Liver (tissue), 9 donors: ENCODE data around the gene ORC2. TPM values are rescaled to one million over a fixed set of nuclear protein-coding genes. Genes with fewer than 3 reads are reported as not detected.

Source experiments
- DNase-seq: peaks from one replicate; pipeline ENCODE4 v3.0.0-alpha.2; 2017; ENCODE audit warnings: low spot score
- H3K27ac ChIP-seq, 2 donors: one replicate each; pipeline ENCODE4 v1.7.0; 2013; ENCODE audit warnings: inconsistent platforms in 2 of 2, low read length in 2 of 2, control low read depth in 1 of 2, low read depth in 1 of 2, mild to moderate bottlenecking in 1 of 2
- H3K27me3 ChIP-seq, 4 donors: one replicate each; pipeline versions ENCODE4 v1.6.1 to v1.7.0; 2013; ENCODE audit warnings: low read length in 3 of 4, inconsistent platforms in 1 of 4, mild to moderate bottlenecking in 1 of 4, moderate library complexity in 1 of 4; ENCODE audit not compliant: control insufficient read depth in 4 of 4, insufficient read depth in 4 of 4
- H3K36me3 ChIP-seq, 4 donors: one replicate each; pipeline versions ENCODE4 v1.6.1 to v1.7.0; 2013; ENCODE audit warnings: low read length in 3 of 4, mild to moderate bottlenecking in 3 of 4, low read depth in 1 of 4, moderate library complexity in 1 of 4; ENCODE audit not compliant: control insufficient read depth in 4 of 4, insufficient read depth in 3 of 4
- H3K4me1 ChIP-seq, 4 donors: one replicate each; pipeline versions ENCODE4 v1.6.1 to v1.7.0; 2013; ENCODE audit warnings: low read length in 3 of 4, mild to moderate bottlenecking in 3 of 4, moderate library complexity in 1 of 4; ENCODE audit not compliant: control insufficient read depth in 4 of 4, insufficient read depth in 4 of 4
- H3K4me3 ChIP-seq, 3 donors: one replicate each; pipeline versions ENCODE4 v1.6.1 to v1.7.0; 2013; ENCODE audit warnings: low read length in 3 of 3, control low read depth in 1 of 3, low read depth in 1 of 3, mild to moderate bottlenecking in 1 of 3
- H3K9ac ChIP-seq, 2 donors: one replicate each; pipeline ENCODE4 v1.7.0; 2013; ENCODE audit warnings: low read length in 2 of 2, mild to moderate bottlenecking in 2 of 2, moderate library complexity in 2 of 2, control low read depth in 1 of 2, low read depth in 1 of 2
- H3K9me3 ChIP-seq, 4 donors: one replicate each; pipeline versions ENCODE4 v1.6.1 to v1.7.0; 2013; ENCODE audit warnings: low read length in 3 of 4; ENCODE audit not compliant: control insufficient read depth in 4 of 4
- EGR1 ChIP-seq, 2 donors: IDR thresholded peaks; 2 replicates each; pipeline ENCODE4 v1.6.1; 2016 to 2018; ENCODE audit warnings: antibody characterized with exemption in 2 of 2, low read depth in 2 of 2
- FOXA1 ChIP-seq: IDR thresholded peaks from 2 replicates; pipeline ENCODE4 v1.6.1; 2016; ENCODE audit warnings: antibody characterized with exemption
- FOXA2 ChIP-seq: IDR thresholded peaks from 2 replicates; pipeline ENCODE4 v1.6.1; 2016; ENCODE audit warnings: antibody characterized with exemption
- GABPA ChIP-seq, 2 donors: IDR thresholded peaks in 1 of 2; conservative IDR thresholded peaks in 1 of 2; 2 replicates each; pipeline ENCODE4 v1.6.1; 2016; ENCODE audit warnings: antibody characterized with exemption in 2 of 2, mild to moderate bottlenecking in 1 of 2, moderate library complexity in 1 of 2
- HNF4A ChIP-seq, 2 donors: conservative IDR thresholded peaks; 2 replicates each; pipeline ENCODE4 v1.6.1; 2016; ENCODE audit warnings: antibody characterized with exemption in 2 of 2, mild to moderate bottlenecking in 2 of 2
- HNF4G ChIP-seq: IDR thresholded peaks from 2 replicates; pipeline ENCODE4 v1.6.1; 2016; ENCODE audit warnings: antibody characterized with exemption
- JUND ChIP-seq, 2 donors: IDR thresholded peaks; 2 replicates each; pipeline ENCODE4 v1.6.1; 2016; ENCODE audit warnings: antibody characterized with exemption in 2 of 2
- MAX ChIP-seq: IDR thresholded peaks from 2 replicates; pipeline ENCODE4 v1.6.1; 2016; ENCODE audit warnings: antibody characterized with exemption
- NR2F2 ChIP-seq: IDR thresholded peaks from 2 replicates; pipeline ENCODE4 v1.6.1; 2016; ENCODE audit warnings: antibody characterized with exemption
- RAD21 ChIP-seq, 2 donors: IDR thresholded peaks; 2 replicates each; pipeline ENCODE4 v1.6.1; 2016; ENCODE audit warnings: antibody characterized with exemption in 2 of 2, mild to moderate bottlenecking in 2 of 2
- RXRA ChIP-seq, 2 donors: IDR thresholded peaks; 2 replicates each; pipeline ENCODE4 v1.6.1; 2017 to 2018; ENCODE audit warnings: antibody characterized with exemption in 2 of 2, mild to moderate bottlenecking in 1 of 2
- SP1 ChIP-seq: IDR thresholded peaks from 2 replicates; pipeline ENCODE4 v1.6.1; 2018; ENCODE audit warnings: antibody characterized with exemption, mild to moderate bottlenecking
- TAF1 ChIP-seq: conservative IDR thresholded peaks from 2 replicates; pipeline ENCODE4 v1.6.1; 2016; ENCODE audit warnings: antibody characterized with exemption, mild to moderate bottlenecking
- YY1 ChIP-seq: IDR thresholded peaks from 2 replicates; pipeline ENCODE4 v1.6.1; 2016; ENCODE audit warnings: antibody characterized with exemption, mild to moderate bottlenecking
- WGBS: extraction: QIAGEN DNeasy Blood & Tissue Kit; methylation state at CpG from one replicate; pipeline ENCODE4 v1.1.7; 2013; 5-methylcytosine and 5-hydroxymethylcytosine counted together
- polyA plus RNA-seq, 2 donors: library from polyadenylated mRNA; stranded (reverse) in 1 of 2; unstranded in 1 of 2; fragments of 200-250 nt in 1 of 2; fragments of >200 nt in 1 of 2; fragmentation: Nextera tagmentation in 1 of 2; extraction: Ambion mirVana in 1 of 2; gene quantifications; one replicate each; pipeline versions ENCODE4 v1.2.1 to v1.2.3, GENCODE V29; 2013 to 2015
- total RNA-seq, 2 donors: library from RNA; depleted of rRNA; stranded (reverse); fragments of >200 nt; gene quantifications; one replicate each; pipeline ENCODE4 v1.2.3, GENCODE V29; 2014
- TF ChIP-seq, protein P1 (sequence below): IDR thresholded peaks from 2 replicates; pipeline ENCODE4 v1.6.1; 2016; ENCODE audit warnings: antibody characterized with exemption, mild to moderate bottlenecking
- TF ChIP-seq, protein P2 (sequence below): fragments of 150-350 bp; IDR thresholded peaks from 2 replicates; pipeline ENCODE4 v1.5.1; 2017; ENCODE audit warnings: improper control_type of control experiment, low read depth, low read length; ENCODE audit not compliant: missing input control
- TF ChIP-seq, protein P3 (sequence below): IDR thresholded peaks from 2 replicates; pipeline ENCODE4 v1.6.1; 2016; ENCODE audit warnings: antibody characterized with exemption
- donor health status: healthy.
- donor health status: healthy.
- donor health status: healthy.
- donor health status: healthy.
- donor health status: healthy.

Gene ORC2
- total and polyA plus RNA-seq, 4 donors, result 2.0 to 13.2 (median 11.6) TPM

GRCh38 chr2:200961674-200962073 lies 1.8 kb downstream of the ORC2 start:
- Histone ChIP-seq H3K9ac (no peak overlapping the region), H3K4me3 (peak overlapping the region in 1 of 3 donors; percentile 94), H3K27ac (no peak overlapping the region), H3K36me3 (peaks cover 0 to 7% (median 4%) of the 10 kb centered on the region in 4 donors), H3K27me3 (no peaks in the 10 kb centered on the region), H3K4me1 (peaks cover 0 to 44% (median 32%) of the 10 kb centered on the region in 4 donors), H3K9me3 (no peaks in the 10 kb centered on the region)
- peak; percentile 39 for TF ChIP-seq MAX
- TF ChIP-seq YY1, result no peak
- TF ChIP-seq, protein P1, sequence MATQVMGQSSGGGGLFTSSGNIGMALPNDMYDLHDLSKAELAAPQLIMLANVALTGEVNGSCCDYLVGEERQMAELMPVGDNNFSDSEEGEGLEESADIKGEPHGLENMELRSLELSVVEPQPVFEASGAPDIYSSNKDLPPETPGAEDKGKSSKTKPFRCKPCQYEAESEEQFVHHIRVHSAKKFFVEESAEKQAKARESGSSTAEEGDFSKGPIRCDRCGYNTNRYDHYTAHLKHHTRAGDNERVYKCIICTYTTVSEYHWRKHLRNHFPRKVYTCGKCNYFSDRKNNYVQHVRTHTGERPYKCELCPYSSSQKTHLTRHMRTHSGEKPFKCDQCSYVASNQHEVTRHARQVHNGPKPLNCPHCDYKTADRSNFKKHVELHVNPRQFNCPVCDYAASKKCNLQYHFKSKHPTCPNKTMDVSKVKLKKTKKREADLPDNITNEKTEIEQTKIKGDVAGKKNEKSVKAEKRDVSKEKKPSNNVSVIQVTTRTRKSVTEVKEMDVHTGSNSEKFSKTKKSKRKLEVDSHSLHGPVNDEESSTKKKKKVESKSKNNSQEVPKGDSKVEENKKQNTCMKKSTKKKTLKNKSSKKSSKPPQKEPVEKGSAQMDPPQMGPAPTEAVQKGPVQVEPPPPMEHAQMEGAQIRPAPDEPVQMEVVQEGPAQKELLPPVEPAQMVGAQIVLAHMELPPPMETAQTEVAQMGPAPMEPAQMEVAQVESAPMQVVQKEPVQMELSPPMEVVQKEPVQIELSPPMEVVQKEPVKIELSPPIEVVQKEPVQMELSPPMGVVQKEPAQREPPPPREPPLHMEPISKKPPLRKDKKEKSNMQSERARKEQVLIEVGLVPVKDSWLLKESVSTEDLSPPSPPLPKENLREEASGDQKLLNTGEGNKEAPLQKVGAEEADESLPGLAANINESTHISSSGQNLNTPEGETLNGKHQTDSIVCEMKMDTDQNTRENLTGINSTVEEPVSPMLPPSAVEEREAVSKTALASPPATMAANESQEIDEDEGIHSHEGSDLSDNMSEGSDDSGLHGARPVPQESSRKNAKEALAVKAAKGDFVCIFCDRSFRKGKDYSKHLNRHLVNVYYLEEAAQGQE, result no peak
- TF ChIP-seq SP1, result no peak
- TF ChIP-seq JUND (IDR thresholded peaks at IDR 0.05), result no peak
- TF ChIP-seq FOXA2, result no peak
- no peak for TF ChIP-seq FOXA1
- peak in 1 of 2 donors; percentile 32 for TF ChIP-seq EGR1 (IDR thresholded peaks at IDR 0.05; ENCODE audit: low read depth in 2 of 2)
- peak in 1 of 2 donors; percentile 10 for TF ChIP-seq RAD21 (IDR thresholded peaks at IDR 0.05)
- peak; percentile 11 to 19 for TF ChIP-seq HNF4A (conservative IDR thresholded peaks at IDR 0.05)
- WGBS, result 28% methylated on average over 2 of the region's 2 CpGs
- no peak for DNase-seq

- H3K36me3 ChIP-seq, result peaks cover 2 to 40% (median 27%) of the 10 kb centered on the region in 4 donors
- WGBS, result 78% methylated on average over 3 of the region's 3 CpGs
- H3K4me1 ChIP-seq, result no peaks in the 10 kb centered on the region
- no peaks in the 10 kb centered on the region for H3K27me3 ChIP-seq
- no peak for DNase-seq
- TF ChIP-seq EGR1 (IDR thresholded peaks at IDR 0.05; ENCODE audit: low read depth in 2 of 2), result no peak
- TF ChIP-seq GABPA (IDR thresholded peaks at IDR 0.05 in 1 of 2, conservative IDR thresholded peaks at IDR 0.05 in 1 of 2), result no peak
- no peak for TF ChIP-seq HNF4A (conservative IDR thresholded peaks at IDR 0.05)
- no peaks in the 10 kb centered on the region for H3K9me3 ChIP-seq
- H3K4me3 ChIP-seq, result no peak overlapping the region
- no peak overlapping the region for H3K9ac ChIP-seq
- H3K27ac ChIP-seq, result no peak overlapping the region
Observed at GRCh38 chr2:200950378-200950777, 13.1 kb downstream of the ORC2 start.

DNA sequence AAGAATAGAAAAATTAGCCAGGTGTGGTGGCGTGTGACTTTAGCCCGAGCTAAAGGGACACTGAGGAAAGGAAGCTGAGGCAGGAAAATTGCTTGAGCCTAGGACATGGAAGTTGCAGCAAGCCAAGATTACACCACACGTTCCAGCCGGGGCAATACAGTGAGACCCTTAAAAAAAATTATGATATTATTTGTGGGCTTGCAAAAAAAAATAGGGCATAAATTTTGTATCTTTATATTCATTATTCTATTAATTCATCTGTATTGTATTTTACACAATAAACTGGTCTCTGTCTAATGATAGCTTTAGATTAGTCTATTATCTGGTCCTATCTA lies 18.1 kb downstream of the ORC2 start:
- H3K27me3 ChIP-seq, result no peaks in the 10 kb centered on the region
- no peaks in the 10 kb centered on the region for H3K4me1 ChIP-seq
- DNase-seq, result no peak
- H3K27ac ChIP-seq, result no peak overlapping the region
- no peak overlapping the region for H3K4me3 ChIP-seq
- peaks cover 4 to 43% (median 30%) of the 10 kb centered on the region in 4 donors for H3K36me3 ChIP-seq
- H3K9me3 ChIP-seq, result no peaks in the 10 kb centered on the region
- WGBS, result 96% methylated on average over 4 of the region's 4 CpGs
- no peak overlapping the region for H3K9ac ChIP-seq
- TF ChIP-seq GABPA (IDR thresholded peaks at IDR 0.05 in 1 of 2, conservative IDR thresholded peaks at IDR 0.05 in 1 of 2) (no peak), RXRA (IDR thresholded peaks at IDR 0.05) (no peak), NR2F2 (no peak), JUND (IDR thresholded peaks at IDR 0.05) (no peak), HNF4G (no peak), HNF4A (conservative IDR thresholded peaks at IDR 0.05) (no peak), EGR1 (IDR thresholded peaks at IDR 0.05; ENCODE audit: low read depth in 2 of 2) (no peak), FOXA1 (no peak), SP1 (no peak), RAD21 (IDR thresholded peaks at IDR 0.05) (no peak), TAF1 (no peak), FOXA2 (no peak)
- TF ChIP-seq, protein P2, sequence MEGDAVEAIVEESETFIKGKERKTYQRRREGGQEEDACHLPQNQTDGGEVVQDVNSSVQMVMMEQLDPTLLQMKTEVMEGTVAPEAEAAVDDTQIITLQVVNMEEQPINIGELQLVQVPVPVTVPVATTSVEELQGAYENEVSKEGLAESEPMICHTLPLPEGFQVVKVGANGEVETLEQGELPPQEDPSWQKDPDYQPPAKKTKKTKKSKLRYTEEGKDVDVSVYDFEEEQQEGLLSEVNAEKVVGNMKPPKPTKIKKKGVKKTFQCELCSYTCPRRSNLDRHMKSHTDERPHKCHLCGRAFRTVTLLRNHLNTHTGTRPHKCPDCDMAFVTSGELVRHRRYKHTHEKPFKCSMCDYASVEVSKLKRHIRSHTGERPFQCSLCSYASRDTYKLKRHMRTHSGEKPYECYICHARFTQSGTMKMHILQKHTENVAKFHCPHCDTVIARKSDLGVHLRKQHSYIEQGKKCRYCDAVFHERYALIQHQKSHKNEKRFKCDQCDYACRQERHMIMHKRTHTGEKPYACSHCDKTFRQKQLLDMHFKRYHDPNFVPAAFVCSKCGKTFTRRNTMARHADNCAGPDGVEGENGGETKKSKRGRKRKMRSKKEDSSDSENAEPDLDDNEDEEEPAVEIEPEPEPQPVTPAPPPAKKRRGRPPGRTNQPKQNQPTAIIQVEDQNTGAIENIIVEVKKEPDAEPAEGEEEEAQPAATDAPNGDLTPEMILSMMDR, result no peak
- TF ChIP-seq, protein P3, sequence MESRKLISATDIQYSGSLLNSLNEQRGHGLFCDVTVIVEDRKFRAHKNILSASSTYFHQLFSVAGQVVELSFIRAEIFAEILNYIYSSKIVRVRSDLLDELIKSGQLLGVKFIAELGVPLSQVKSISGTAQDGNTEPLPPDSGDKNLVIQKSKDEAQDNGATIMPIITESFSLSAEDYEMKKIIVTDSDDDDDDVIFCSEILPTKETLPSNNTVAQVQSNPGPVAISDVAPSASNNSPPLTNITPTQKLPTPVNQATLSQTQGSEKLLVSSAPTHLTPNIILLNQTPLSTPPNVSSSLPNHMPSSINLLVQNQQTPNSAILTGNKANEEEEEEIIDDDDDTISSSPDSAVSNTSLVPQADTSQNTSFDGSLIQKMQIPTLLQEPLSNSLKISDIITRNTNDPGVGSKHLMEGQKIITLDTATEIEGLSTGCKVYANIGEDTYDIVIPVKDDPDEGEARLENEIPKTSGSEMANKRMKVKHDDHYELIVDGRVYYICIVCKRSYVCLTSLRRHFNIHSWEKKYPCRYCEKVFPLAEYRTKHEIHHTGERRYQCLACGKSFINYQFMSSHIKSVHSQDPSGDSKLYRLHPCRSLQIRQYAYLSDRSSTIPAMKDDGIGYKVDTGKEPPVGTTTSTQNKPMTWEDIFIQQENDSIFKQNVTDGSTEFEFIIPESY, result no peak
- TF ChIP-seq, protein P1, result no peak
